ENCODE data around the gene C1orf21.

- no peak for TF ChIP-seq CSRNP3 (CRISPR knock-in tag; IDR thresholded peaks at IDR 0.05)
- no peak for TF ChIP-seq PATZ1 (CRISPR knock-in tag; IDR thresholded peaks at IDR 0.05; ENCODE audit: borderline replicate concordance)
- no peak for TF ChIP-seq ARNTL (CRISPR knock-in tag; IDR thresholded peaks at IDR 0.05; ENCODE audit: borderline replicate concordance, low read depth)
- no peak for TF ChIP-seq ISL1 (CRISPR knock-in tag; IDR thresholded peaks at IDR 0.05)
- no peak for TF ChIP-seq GLIS3 (CRISPR knock-in tag; IDR thresholded peaks at IDR 0.05)
- no peak for TF ChIP-seq ZNF70 (CRISPR knock-in tag; IDR thresholded peaks at IDR 0.05)
- no peak for TF ChIP-seq TOX (CRISPR knock-in tag; IDR thresholded peaks at IDR 0.05; ENCODE audit: borderline replicate concordance)
- TF ChIP-seq CSDC2 (CRISPR knock-in tag; IDR thresholded peaks at IDR 0.05), result no peak
- no peak for TF ChIP-seq ZFP30 (CRISPR knock-in tag; IDR thresholded peaks at IDR 0.05)
- TF ChIP-seq ZNF565 (CRISPR knock-in tag; conservative IDR thresholded peaks at IDR 0.05; ENCODE audit: low read depth), result no peak
These were observed 118.1 kb downstream of the C1orf21 start for GRCh38 chr1:184504955-184505338.
